COR-L47 (cell line): ENCODE results near the gene SCAMP1.
"Not testable (repeated sequence)": the region's sequence is repeated elsewhere in the genome, so short reads cannot be mapped to it uniquely, and the experiment has no call there.

Source experiments
- DNase-seq: peaks from one replicate; lab custom pipeline; 2025; lab: John Stamatoyannopoulos, UW

SCAMP1 gene

GRCh38 chr5:78359831-78360673, at the start of gene SCAMP1:
Gene SCAMP1, plus strand, starts transcription at chr5:78360617. Its CDS starts 55 bp downstream, at chr5:78360672.
- peak; percentile 85 for DNase-seq

GRCh38 chr5:78317515-78317914, 42.9 kb upstream of the SCAMP1 start:
- no peak for DNase-seq

GRCh38 chr5:78318337-78318736, 42.1 kb upstream of the SCAMP1 start:
- no peak for DNase-seq

GRCh38 chr5:78320401-78320800, 40.0 kb upstream of the SCAMP1 start:
- peak; percentile 61 for DNase-seq

GRCh38 chr5:78323241-78323640, 37.2 kb upstream of the SCAMP1 start:
- no peak for DNase-seq

- no peak for DNase-seq
Observed at GRCh38 chr5:78326930-78327329, 33.5 kb upstream of the SCAMP1 start.

GRCh38 chr5:78327761-78328510, 32.5 kb upstream of the SCAMP1 start:
- DNase-seq, result no peak

GRCh38 chr5:78328585-78329173, 31.7 kb upstream of the SCAMP1 start:
- DNase-seq, result no peak

- no peak for DNase-seq
Observed at GRCh38 chr5:78331523-78332080, 28.8 kb upstream of the SCAMP1 start.

GRCh38 chr5:78334811-78335210, 25.6 kb upstream of the SCAMP1 start:
- no peak for DNase-seq

GRCh38 chr5:78335976-78336375, 24.4 kb upstream of the SCAMP1 start:
- DNase-seq, result no peak

GRCh38 chr5:78336698-78337097, 23.7 kb upstream of the SCAMP1 start:
- DNase-seq, result no peak

- DNase-seq, result no peak
Observed at GRCh38 chr5:78339617-78340436, 20.6 kb upstream of the SCAMP1 start.

- DNase-seq, result peak; percentile 63
Observed at GRCh38 chr5:78341440-78341839, 19.0 kb upstream of the SCAMP1 start.

- DNase-seq, result no peak
Observed at GRCh38 chr5:78345485-78345884, 14.9 kb upstream of the SCAMP1 start.

- DNase-seq, result no peak
Observed at GRCh38 chr5:78353520-78353919, 6.9 kb upstream of the SCAMP1 start.

GRCh38 chr5:78354066-78354670, 6.2 kb upstream of the SCAMP1 start:
- DNase-seq, result no peak

- DNase-seq, result no peak
Observed at GRCh38 chr5:78355561-78355960, 4.9 kb upstream of the SCAMP1 start.

GRCh38 chr5:78359455-78359830, 974 bp upstream of the SCAMP1 start:
- DNase-seq, result not testable (repeated sequence)

- no peak for DNase-seq
Observed at GRCh38 chr5:78360674-78360923, 182 bp downstream of the SCAMP1 start.

GRCh38 chr5:78360924-78361630, 660 bp downstream of the SCAMP1 start:
- peak; percentile 59 for DNase-seq
